IMR-90 (cell line): ENCODE measurements around the gene THOC6. TPM values are rescaled to one million over a fixed set of nuclear protein-coding genes. Genes with fewer than 3 reads are reported as not detected.

Experiments used
- ATAC-seq: fragments of 200-7000 bp; cut with Tn5 transposase; 2 replicates; pipeline ENCODE4 v1.9.1; 2020; ENCODE audit warnings: low read depth, mild to moderate bottlenecking, moderate library complexity
- BruUV-seq: library from RNA; stranded (reverse); fragments of 400-500 nt; replicated peaks from 2 replicates; lab custom pipeline; 2021; lab: Mats Ljungman, UMichigan
- CTCF ChIA-PET: fragments of 300-600 bp; formaldehyde crosslinking; extraction: SDS; loops from one replicate; lab custom pipeline; 2021; ENCODE audit warnings: antibody characterized with exemption; lab: Yijun Ruan, JAX
- POLR2A ChIA-PET: fragments of 300-600 bp; sonication (Branson Sonifier 250); formaldehyde crosslinking; loops from one replicate; lab custom pipeline; 2022; ENCODE audit warnings: antibody characterized with exemption; ENCODE audit not compliant: unreplicated experiment; lab: Charles Lee
- DNase-seq: peaks from one replicate; pipeline ENCODE4 v3.0.0; 2013
- H2AFZ ChIP-seq: replicated peaks from 2 replicates; pipeline ENCODE3; 2013; ENCODE audit warnings: low read length, mild to moderate bottlenecking; ENCODE audit not compliant: poor library complexity
- H2AK5ac ChIP-seq: 2 replicates; pipeline ENCODE4 v1.6.1; 2013; ENCODE audit warnings: low read depth, low read length, inconsistent platforms
- H2AK9ac ChIP-seq: replicated peaks from 2 replicates; pipeline ENCODE3; 2013; ENCODE audit warnings: mild to moderate bottlenecking, low read depth, low read length, moderate library complexity; ENCODE audit not compliant: poor library complexity
- H2BK120ac ChIP-seq: 2 replicates; pipeline ENCODE4 v1.6.1; 2013; ENCODE audit warnings: low read depth, low read length, inconsistent platforms
- H2BK15ac ChIP-seq: 3 replicates; pipeline ENCODE4 v1.6.1; 2013; ENCODE audit warnings: low read depth, low read length, inconsistent platforms
- H2BK20ac ChIP-seq: 2 replicates; pipeline ENCODE4 v1.6.1; 2013; ENCODE audit warnings: low read depth, mild to moderate bottlenecking, inconsistent platforms, low read length, moderate library complexity
- H2BK5ac ChIP-seq: 2 replicates; pipeline ENCODE4 v1.6.1; 2013; ENCODE audit warnings: mild to moderate bottlenecking, low read depth, low read length, inconsistent platforms; ENCODE audit not compliant: poor library complexity, severe bottlenecking
- H3K14ac ChIP-seq: replicated peaks from 2 replicates; pipeline ENCODE4 v1.6.1; 2013; ENCODE audit warnings: low read depth, low read length, inconsistent platforms
- H3K18ac ChIP-seq: 2 replicates; pipeline ENCODE4 v1.6.1; 2013; ENCODE audit warnings: low read depth, low read length, control low read depth
- H3K23ac ChIP-seq: 2 replicates; pipeline ENCODE4 v1.6.1; 2013; ENCODE audit warnings: low read depth, low read length, inconsistent platforms
- H3K27ac ChIP-seq: 2 replicates; pipeline ENCODE4 v1.5.1; 2013; ENCODE audit warnings: mild to moderate bottlenecking, control low read depth, low read length; ENCODE audit not compliant: insufficient read depth
- H3K27me3 ChIP-seq: 2 replicates; pipeline ENCODE4 v1.6.1; 2013; ENCODE audit warnings: low read length; ENCODE audit not compliant: control insufficient read depth, insufficient read depth
- H3K36me3 ChIP-seq: 2 replicates; pipeline ENCODE4 v1.6.1; 2013; ENCODE audit warnings: low read length, mixed read lengths; ENCODE audit not compliant: control insufficient read depth, insufficient read depth
- H3K4ac ChIP-seq: 2 replicates; pipeline ENCODE4 v1.6.1; 2013; ENCODE audit warnings: low read depth, low read length, inconsistent platforms
- H3K4me1 ChIP-seq: 2 replicates; pipeline ENCODE4 v1.6.1; 2013; ENCODE audit warnings: low read length, mixed read lengths; ENCODE audit not compliant: control insufficient read depth, insufficient read depth
- H3K4me2 ChIP-seq: 2 replicates; pipeline ENCODE4 v1.6.1; 2013; ENCODE audit warnings: low read depth, mild to moderate bottlenecking, control low read depth, low read length, moderate library complexity
- H3K4me3 ChIP-seq: 2 replicates; pipeline ENCODE4 v1.5.1; 2013; ENCODE audit warnings: low read depth, mild to moderate bottlenecking, control low read depth, low read length, moderate library complexity; ENCODE audit not compliant: insufficient read depth
- H3K56ac ChIP-seq: 2 replicates; pipeline ENCODE4 v1.6.1; 2013; ENCODE audit warnings: low read length, inconsistent platforms; ENCODE audit not compliant: insufficient read depth; ENCODE audit errors: extremely low read depth
- H3K79me1 ChIP-seq, 2 experiments: 2 replicates each; pipeline ENCODE4 v1.6.1; 2013; ENCODE audit warnings: low read length in 2 of 2, inconsistent platforms in 1 of 2, low read depth in 1 of 2
- H3K9ac ChIP-seq: 2 replicates; pipeline ENCODE4 v1.6.1; 2013; ENCODE audit warnings: low read depth, low read length, control low read depth
- H3K9me1 ChIP-seq: 2 replicates; pipeline ENCODE4 v1.6.1; 2013; ENCODE audit warnings: low read length, inconsistent platforms; ENCODE audit not compliant: insufficient read depth
- H3K9me3 ChIP-seq: 2 replicates; pipeline ENCODE4 v1.6.1; 2013; ENCODE audit warnings: low read length; ENCODE audit not compliant: control insufficient read depth, insufficient read depth
- H4K20me1 ChIP-seq: 2 replicates; pipeline ENCODE4 v1.6.1; 2013; ENCODE audit warnings: low read length, inconsistent platforms; ENCODE audit not compliant: insufficient read depth
- H4K5ac ChIP-seq: 2 replicates; pipeline ENCODE4 v1.6.1; 2013; ENCODE audit warnings: mild to moderate bottlenecking, low read depth, low read length, control low read depth
- H4K8ac ChIP-seq, 2 experiments: 2 replicates each; pipeline ENCODE4 v1.6.1; 2013; ENCODE audit warnings: low read depth in 2 of 2, low read length in 2 of 2, control low read depth in 1 of 2, inconsistent platforms in 1 of 2
- H4K91ac ChIP-seq: 2 replicates; pipeline ENCODE4 v1.6.1; 2013; ENCODE audit warnings: low read depth, low read length, inconsistent platforms; ENCODE audit not compliant: insufficient read depth
- BHLHE40 ChIP-seq: fragments of 150-350 bp; IDR thresholded peaks from 2 replicates; pipeline ENCODE4 v1.6.1; 2016; ENCODE audit warnings: mild to moderate bottlenecking, low read depth, low read length
- CHD1 ChIP-seq: IDR thresholded peaks from 2 replicates; pipeline ENCODE4 v1.6.1; 2012; ENCODE audit warnings: low read depth, low read length, improper control_type of control experiment
- CTCF ChIP-seq: conservative IDR thresholded peaks from 2 replicates; pipeline ENCODE4 v1.5.1; 2012; ENCODE audit warnings: mild to moderate bottlenecking, low read depth, low read length, improper control_type of control experiment
- ELK1 ChIP-seq: fragments of 150-350 bp; IDR thresholded peaks from 2 replicates; pipeline ENCODE4 v1.6.1; 2016; ENCODE audit warnings: low read depth, mild to moderate bottlenecking, low read length, moderate library complexity, borderline replicate concordance
- MAFK ChIP-seq: IDR thresholded peaks from 2 replicates; pipeline ENCODE4 v1.6.1; 2012; ENCODE audit warnings: low read depth, low read length, improper control_type of control experiment
- MXI1 ChIP-seq: IDR thresholded peaks from 2 replicates; pipeline ENCODE4 v1.6.1; 2012; ENCODE audit warnings: low read depth, mild to moderate bottlenecking, low read length, moderate library complexity, borderline replicate concordance
- NFE2L2 ChIP-seq: fragments of 150-350 bp; IDR thresholded peaks from 2 replicates; pipeline ENCODE4 v1.6.1; 2016; ENCODE audit warnings: low read depth, mild to moderate bottlenecking, low read length
- POLR2A ChIP-seq: IDR thresholded peaks from 2 replicates; pipeline ENCODE4 v1.6.1; 2012; ENCODE audit warnings: mild to moderate bottlenecking, low read depth, low read length
- RCOR1 ChIP-seq: IDR thresholded peaks from 2 replicates; pipeline ENCODE4 v1.6.1; 2012; ENCODE audit warnings: mild to moderate bottlenecking, low read length, improper control_type of control experiment; ENCODE audit not compliant: insufficient replicate concordance
- RFX5 ChIP-seq: IDR thresholded peaks from 2 replicates; pipeline ENCODE4 v1.8.0; 2012; ENCODE audit warnings: low read depth, mild to moderate bottlenecking, low read length, moderate library complexity
- USF2 ChIP-seq: fragments of 150-350 bp; IDR thresholded peaks from 2 replicates; pipeline ENCODE4 v1.6.1; 2017; ENCODE audit warnings: mild to moderate bottlenecking, antibody characterized with exemption, low read length, low read depth
- WGBS, 2 experiments: methylation state at CpG; one replicate each; pipeline versions ENCODE4 v1.1.5 to v1.1.7; 2013; ENCODE audit warnings: missing lambda C conversion rate in 2 of 2; ENCODE audit not compliant: insufficient read length in 1 of 2; ENCODE audit errors: extremely low coverage in 2 of 2; 5-methylcytosine and 5-hydroxymethylcytosine counted together
- dilution Hi-C: fragments of 300-500 bp; cut with HindIII; formaldehyde crosslinking; loops from one replicate; pipeline ENCODE4 v1.14.3; 2018; ENCODE audit warnings: low sequenced_read_pairs; ENCODE audit not compliant: unreplicated experiment
- in situ Hi-C: fragments of 300-500 bp; cut with MboI; formaldehyde crosslinking; loops from 3 replicates; pipeline ENCODE4 v1.14.3; 2019; ENCODE audit warnings: low sequenced_read_pairs, inconsistent platforms, mixed read lengths
- intact Hi-C: fragments of 100-400 bp; cut with micrococcal nuclease; formaldehyde crosslinking; loops from 2 replicates; pipeline ENCODE4 v1.10.0; 2022
- polyA plus RNA-seq, 3 experiments: library from polyadenylated mRNA; depleted of rRNA; stranded (reverse); fragments of >200 nt; gene quantifications; 2 replicates each; pipeline ENCODE4 v1.2.3, GENCODE V29; 2012; ENCODE audit warnings: low replicate concordance in 1 of 3
- total RNA-seq: library from RNA; depleted of rRNA; stranded (reverse); fragments of >200 nt; gene quantifications from 2 replicates; pipeline ENCODE4 v1.2.3, GENCODE V29; 2012

THOC6 gene
- total and polyA plus RNA-seq, 2 of the 4 experiments (the other 2 are of a cell fraction): 16.8 to 23.1 TPM

- Histone ChIP-seq H3K9me1 (no peaks in the 10 kb centered on the region), H2AFZ (no peak overlapping the region), H3K4me1 (no peaks in the 10 kb centered on the region), H4K91ac (no peak overlapping the region), H3K14ac (no peak overlapping the region), H2BK120ac (no peak overlapping the region), H3K9ac (no peak overlapping the region), H3K9me3 (no peaks in the 10 kb centered on the region), H3K18ac (no peak overlapping the region), H3K36me3 (no peaks in the 10 kb centered on the region), H3K23ac (no peak overlapping the region), H2BK15ac (no peak overlapping the region), H4K5ac (no peak overlapping the region), H3K79me1 (no peaks in the 10 kb centered on the region), H2BK20ac (no peak overlapping the region), H4K20me1 (no peaks in the 10 kb centered on the region), H3K4ac (no peak overlapping the region), H2AK5ac (no peak overlapping the region), H3K56ac (no peak overlapping the region), H2AK9ac (no peak overlapping the region), H3K4me2 (no peak overlapping the region), H4K8ac (no peak overlapping the region), H2BK5ac (no peak overlapping the region), H3K27ac (no peak overlapping the region), H3K27me3 (peaks cover 50% of the 10 kb centered on the region), H3K4me3 (no peak overlapping the region)
- ATAC-seq (no peak), DNase-seq (no peak)
- WGBS, 2 experiments: 59% methylated on average over 5 of the region's 12 CpGs; no CpG with 5 or more reads in 1 of the 2 experiments
- CTCF ChIA-PET: interaction anchor here (1.3 kb wide), 1 partner anchor 31 kb away, joined by 6 read pairs; no protein-coding TSS in a partner anchor
- no TSS peak for BruUV-seq
- intact Hi-C loops: no loop called here
- dilution Hi-C loops: no loop called here
- no peak for TF ChIP-seq CTCF
- TF ChIP-seq BHLHE40: no peak
- no peak for TF ChIP-seq MAFK
- no peak for TF ChIP-seq USF2
- TF ChIP-seq ELK1: no peak
- TF ChIP-seq POLR2A: no peak
- TF ChIP-seq NFE2L2: no peak
- no peak for TF ChIP-seq MXI1
- no peak for TF ChIP-seq RCOR1
- TF ChIP-seq CHD1: no peak
- no peak for TF ChIP-seq RFX5
- in situ Hi-C loops: no loop called here
- POLR2A ChIA-PET: interaction anchor here (1.2 kb wide), 1 partner anchor 19 kb away, joined by 5 read pairs; the partner anchor contains the start of gene TNFRSF12A
Measured at GRCh38 chr16:3001316-3001715, 22.5 kb upstream of the THOC6 start.
